ENCODE data around the gene NAALADL2.

DNA sequence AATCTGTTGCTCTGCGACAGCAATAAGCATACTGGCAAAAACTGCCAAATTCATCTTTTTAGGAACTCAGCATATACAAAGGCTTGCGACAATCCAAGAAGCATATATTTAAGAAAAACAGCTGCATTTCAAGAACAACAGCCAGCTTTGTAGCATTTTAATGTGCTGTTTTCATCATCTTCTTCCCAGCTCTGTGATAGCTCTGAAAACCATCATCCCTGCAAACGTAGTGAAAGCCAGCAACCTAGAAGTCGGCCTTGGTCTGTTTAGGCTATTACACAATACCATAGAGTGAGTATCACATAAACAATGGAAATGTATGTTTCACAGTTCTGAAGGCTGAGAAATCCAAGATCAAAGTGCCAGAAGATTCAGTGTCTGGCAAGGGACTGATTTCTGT is 187.5 kb downstream of the NAALADL2 start:
- no peak for TF ChIP-seq EZH2phosphoT487 (IDR thresholded peaks at IDR 0.05)
- TF ChIP-seq, protein P1, sequence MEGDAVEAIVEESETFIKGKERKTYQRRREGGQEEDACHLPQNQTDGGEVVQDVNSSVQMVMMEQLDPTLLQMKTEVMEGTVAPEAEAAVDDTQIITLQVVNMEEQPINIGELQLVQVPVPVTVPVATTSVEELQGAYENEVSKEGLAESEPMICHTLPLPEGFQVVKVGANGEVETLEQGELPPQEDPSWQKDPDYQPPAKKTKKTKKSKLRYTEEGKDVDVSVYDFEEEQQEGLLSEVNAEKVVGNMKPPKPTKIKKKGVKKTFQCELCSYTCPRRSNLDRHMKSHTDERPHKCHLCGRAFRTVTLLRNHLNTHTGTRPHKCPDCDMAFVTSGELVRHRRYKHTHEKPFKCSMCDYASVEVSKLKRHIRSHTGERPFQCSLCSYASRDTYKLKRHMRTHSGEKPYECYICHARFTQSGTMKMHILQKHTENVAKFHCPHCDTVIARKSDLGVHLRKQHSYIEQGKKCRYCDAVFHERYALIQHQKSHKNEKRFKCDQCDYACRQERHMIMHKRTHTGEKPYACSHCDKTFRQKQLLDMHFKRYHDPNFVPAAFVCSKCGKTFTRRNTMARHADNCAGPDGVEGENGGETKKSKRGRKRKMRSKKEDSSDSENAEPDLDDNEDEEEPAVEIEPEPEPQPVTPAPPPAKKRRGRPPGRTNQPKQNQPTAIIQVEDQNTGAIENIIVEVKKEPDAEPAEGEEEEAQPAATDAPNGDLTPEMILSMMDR (IDR thresholded peaks at IDR 0.05) = no peak

All from neural progenitor cell (in vitro differentiated cells).